DND-41 (cell line): ENCODE data around the gene TJP3.

Source experiments
- ATAC-seq: fragments of 200-7000 bp; cut with Tn5 transposase; 3 replicates; pipeline ENCODE4 v1.9.1; 2021; ENCODE audit warnings: low read depth; ENCODE audit not compliant: insufficient read depth
- DNase-seq: peaks from one replicate; pipeline ENCODE4 v3.0.0-alpha.2; 2020
- H2AFZ ChIP-seq: 2 replicates; pipeline ENCODE4 v1.6.0; 2012; ENCODE audit warnings: low read depth, low read length
- H3K27ac ChIP-seq: 2 replicates; pipeline ENCODE4 v1.5.1; 2012; ENCODE audit warnings: low read length, inconsistent platforms
- H3K27me3 ChIP-seq: fragments of 200-600 bp; sonication (generic); 2 replicates; pipeline ENCODE4 v1.6.0; 2012; ENCODE audit warnings: low read length, mild to moderate bottlenecking, inconsistent platforms; ENCODE audit not compliant: insufficient read depth, poor library complexity
- H3K36me3 ChIP-seq: 2 replicates; pipeline ENCODE4 v1.5.1; 2012; ENCODE audit warnings: low read length, inconsistent platforms; ENCODE audit not compliant: insufficient read depth
- H3K4me1 ChIP-seq: 2 replicates; pipeline ENCODE4 v1.5.1; 2012; ENCODE audit warnings: mild to moderate bottlenecking, low read length; ENCODE audit not compliant: insufficient read depth
- H3K4me2 ChIP-seq: 2 replicates; pipeline ENCODE4 v1.6.0; 2012; ENCODE audit warnings: mild to moderate bottlenecking, moderate library complexity, low read length, inconsistent platforms; ENCODE audit not compliant: insufficient read depth
- H3K4me3 ChIP-seq, 2 experiments: fragments of 200-600 bp in 1 of 2; shearing (Covaris generic) in 1 of 2; 2 replicates each; pipeline ENCODE4 v1.5.1; 2012 to 2016; ENCODE audit warnings: inconsistent platforms in 2 of 2, low read length in 2 of 2, mild to moderate bottlenecking in 2 of 2, low read depth in 1 of 2, moderate library complexity in 1 of 2
- H3K79me2 ChIP-seq: 2 replicates; pipeline ENCODE4 v1.6.0; 2012; ENCODE audit warnings: low read length, inconsistent platforms; ENCODE audit not compliant: insufficient read depth
- H3K9ac ChIP-seq: 2 replicates; pipeline ENCODE4 v1.6.0; 2012; ENCODE audit warnings: low read depth, mild to moderate bottlenecking, inconsistent platforms, low read length, moderate library complexity
- H3K9me3 ChIP-seq: 2 replicates; pipeline ENCODE4 v1.5.1; 2012; ENCODE audit warnings: low read length, moderate library complexity, mild to moderate bottlenecking, inconsistent platforms; ENCODE audit not compliant: insufficient read depth, severe bottlenecking
- H4K20me1 ChIP-seq: 2 replicates; pipeline ENCODE4 v1.6.0; 2012; ENCODE audit warnings: low read length; ENCODE audit not compliant: insufficient read depth
- EZH2 ChIP-seq: IDR thresholded peaks from 3 replicates; pipeline ENCODE4 v1.6.1; 2012; ENCODE audit warnings: borderline replicate concordance, low read depth, mild to moderate bottlenecking, moderate library complexity, low read length, inconsistent platforms; ENCODE audit not compliant: severe bottlenecking
- TF ChIP-seq, protein P1 (sequence below): IDR thresholded peaks from 2 replicates; pipeline ENCODE4 v1.5.1; 2012; ENCODE audit warnings: borderline replicate concordance, low read length, moderate library complexity, mild to moderate bottlenecking; ENCODE audit not compliant: poor library complexity, severe bottlenecking; ENCODE audit errors: extremely low read depth

Gene TJP3

DNA sequence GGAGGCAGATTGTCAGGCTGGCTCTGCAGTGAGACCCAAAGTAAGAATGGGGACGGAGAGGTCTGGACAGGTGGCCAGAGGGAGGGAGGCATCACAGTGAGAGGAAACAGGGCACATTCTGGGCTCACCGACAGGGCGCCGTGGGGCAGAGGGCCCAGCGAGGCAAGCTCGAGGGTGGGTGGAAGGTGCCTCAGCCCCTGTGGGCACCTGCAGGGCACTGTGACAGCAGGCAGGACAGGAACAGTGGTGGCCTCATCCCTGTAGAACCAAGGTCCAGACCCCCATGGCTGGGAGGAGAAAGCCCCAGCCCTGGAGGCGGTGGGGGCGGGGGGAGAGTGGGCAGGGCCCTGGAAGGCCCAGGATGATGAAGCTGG is 35.6 kb upstream of the TJP3 start:
- no peak for TF ChIP-seq EZH2
- TF ChIP-seq, protein P1, sequence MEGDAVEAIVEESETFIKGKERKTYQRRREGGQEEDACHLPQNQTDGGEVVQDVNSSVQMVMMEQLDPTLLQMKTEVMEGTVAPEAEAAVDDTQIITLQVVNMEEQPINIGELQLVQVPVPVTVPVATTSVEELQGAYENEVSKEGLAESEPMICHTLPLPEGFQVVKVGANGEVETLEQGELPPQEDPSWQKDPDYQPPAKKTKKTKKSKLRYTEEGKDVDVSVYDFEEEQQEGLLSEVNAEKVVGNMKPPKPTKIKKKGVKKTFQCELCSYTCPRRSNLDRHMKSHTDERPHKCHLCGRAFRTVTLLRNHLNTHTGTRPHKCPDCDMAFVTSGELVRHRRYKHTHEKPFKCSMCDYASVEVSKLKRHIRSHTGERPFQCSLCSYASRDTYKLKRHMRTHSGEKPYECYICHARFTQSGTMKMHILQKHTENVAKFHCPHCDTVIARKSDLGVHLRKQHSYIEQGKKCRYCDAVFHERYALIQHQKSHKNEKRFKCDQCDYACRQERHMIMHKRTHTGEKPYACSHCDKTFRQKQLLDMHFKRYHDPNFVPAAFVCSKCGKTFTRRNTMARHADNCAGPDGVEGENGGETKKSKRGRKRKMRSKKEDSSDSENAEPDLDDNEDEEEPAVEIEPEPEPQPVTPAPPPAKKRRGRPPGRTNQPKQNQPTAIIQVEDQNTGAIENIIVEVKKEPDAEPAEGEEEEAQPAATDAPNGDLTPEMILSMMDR = no peak
- ATAC-seq (no peak), DNase-seq (no peak)
- Histone ChIP-seq H3K36me3 (no peaks in the 10 kb centered on the region), H3K4me3 (no peak overlapping the region), H3K79me2 (peaks cover 31% of the 10 kb centered on the region), H2AFZ (no peak overlapping the region), H3K27ac (no peak overlapping the region), H3K4me1 (no peaks in the 10 kb centered on the region), H3K9ac (no peak overlapping the region), H3K4me2 (no peak overlapping the region), H3K9me3 (no peaks in the 10 kb centered on the region), H3K27me3 (no peaks in the 10 kb centered on the region), H4K20me1 (peaks cover 50% of the 10 kb centered on the region)

DNA sequence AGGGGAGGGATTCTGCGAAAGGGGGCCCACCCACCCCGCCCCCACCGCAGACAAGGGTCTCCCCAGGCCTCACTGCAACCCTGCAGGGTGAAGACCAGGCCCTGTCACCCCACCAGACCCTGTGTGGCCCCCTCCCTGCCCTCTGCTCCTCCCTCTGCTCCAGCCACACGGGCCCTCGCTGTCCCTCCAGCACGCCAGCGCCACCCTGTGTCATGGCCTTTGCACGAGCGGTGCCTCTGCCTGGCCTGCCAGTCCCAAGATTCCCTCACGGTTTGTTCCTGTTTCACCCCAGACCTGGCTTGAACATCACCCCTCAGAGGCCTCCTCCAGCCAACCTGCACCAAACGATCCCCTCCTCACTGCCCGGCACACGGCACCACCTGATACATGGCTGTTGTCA is 35.2 kb upstream of the TJP3 start:
- Histone ChIP-seq H3K9me3 (no peaks in the 10 kb centered on the region), H3K27me3 (no peaks in the 10 kb centered on the region), H3K4me1 (no peaks in the 10 kb centered on the region), H3K79me2 (peaks cover 34% of the 10 kb centered on the region), H2AFZ (no peak overlapping the region), H3K4me2 (no peak overlapping the region), H3K36me3 (no peaks in the 10 kb centered on the region), H3K27ac (no peak overlapping the region), H3K4me3 (no peak overlapping the region), H3K9ac (no peak overlapping the region), H4K20me1 (peaks cover 52% of the 10 kb centered on the region)
- no peak for DNase-seq
- TF ChIP-seq EZH2 = no peak
- TF ChIP-seq, protein P1 = no peak
- no peak for ATAC-seq

- peaks cover 37% of the 10 kb centered on the region for H3K79me2 ChIP-seq
- peaks cover 52% of the 10 kb centered on the region for H4K20me1 ChIP-seq
These were observed 34.4 kb upstream of the TJP3 start for GRCh38 chr19:3673506-3674439.

More at GRCh38 chr19:3673506-3674439, 34.4 kb upstream of the TJP3 start:
- Histone ChIP-seq H3K4me3 (no peak overlapping the region), H3K4me1 (no peaks in the 10 kb centered on the region), H3K27me3 (no peaks in the 10 kb centered on the region), H3K9ac (no peak overlapping the region), H3K9me3 (no peaks in the 10 kb centered on the region), H2AFZ (no peak overlapping the region), H3K36me3 (no peaks in the 10 kb centered on the region), H3K27ac (0 out of 2 replicates have a peak overlapping the region, but pooled peaks have one; percentile 20), H3K4me2 (no peak overlapping the region)
- DNase-seq (no peak), ATAC-seq (no peak)
- no peak for TF ChIP-seq EZH2
- TF ChIP-seq, protein P1 = no peak
